Measurements from ENCODE around the gene ALG9. TPM values are rescaled to one million over a fixed set of nuclear protein-coding genes. Genes with fewer than 3 reads are reported as not detected.
"Not testable (repeated sequence)": the region's sequence is repeated elsewhere in the genome, so short reads cannot be mapped to it uniquely, and the experiment has no call there.

ALG9 gene
- total and polyA plus RNA-seq, 9 donors, result 21.2 to 29.7 (median 25.0) TPM

DNA sequence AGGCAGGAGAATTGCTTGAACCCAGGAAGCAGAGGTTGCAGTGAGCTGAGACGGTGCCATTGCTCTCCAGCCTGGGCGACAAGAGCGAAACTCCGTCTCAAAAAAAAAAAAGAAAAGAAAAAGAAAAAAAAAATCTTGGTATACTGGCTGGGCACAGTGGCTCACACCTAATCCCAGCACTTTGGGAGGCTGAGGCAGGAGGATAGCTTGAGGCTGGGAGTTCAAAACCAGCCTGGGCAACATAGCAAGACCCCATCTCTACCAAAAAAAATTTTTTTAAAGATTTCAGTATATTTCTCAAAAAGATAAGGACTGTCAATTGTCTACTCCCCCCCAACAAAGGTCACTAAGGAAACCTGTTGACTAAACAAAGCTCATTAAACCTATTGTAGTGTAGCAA lies 13.7 kb upstream of the ALG9 start:
- no CpG with 5 or more reads among the region's 4 CpGs for WGBS (ENCODE audit: insufficient coverage)
- not testable (repeated sequence) for H3K4me3 ChIP-seq (ENCODE audit: low read length); H3K27me3 ChIP-seq (ENCODE audit: control insufficient read depth, insufficient read depth, low read length); H3K4me1 ChIP-seq (ENCODE audit: control insufficient read depth, insufficient read depth, low read length); H3K27ac ChIP-seq (ENCODE audit: low read length); H3K9me3 ChIP-seq (replicated peaks; ENCODE audit: control insufficient read depth, low read depth, low read length); H3K36me3 ChIP-seq (ENCODE audit: control insufficient read depth, insufficient read depth, low read length); DNase-seq

DNA sequence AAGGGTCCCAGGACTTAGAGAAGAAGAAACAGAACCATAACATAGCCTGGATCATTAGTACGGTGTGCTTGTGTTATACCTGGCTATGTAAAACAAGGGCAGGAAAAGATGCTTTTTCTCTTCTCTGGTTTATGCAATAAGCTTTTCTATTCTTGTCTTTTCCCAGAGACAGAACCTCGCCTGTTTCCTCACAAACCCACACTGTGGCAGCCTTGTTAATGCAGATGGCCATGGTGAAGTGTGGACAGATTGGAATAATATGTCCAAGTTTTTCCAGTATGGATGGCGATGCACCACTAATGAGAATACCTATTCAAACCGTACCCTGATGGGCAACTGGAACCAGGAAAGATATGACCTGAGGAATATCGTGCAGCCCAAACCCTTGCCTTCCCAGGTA lies 10.8 kb upstream of the ALG9 start:
- Histone ChIP-seq H3K9me3 (replicated peaks; ENCODE audit: control insufficient read depth, low read depth, low read length) (no peaks in the 10 kb centered on the region), H3K4me3 (ENCODE audit: low read length) (no peak overlapping the region), H3K27me3 (ENCODE audit: control insufficient read depth, insufficient read depth, low read length) (no peaks in the 10 kb centered on the region), H3K4me1 (ENCODE audit: control insufficient read depth, insufficient read depth, low read length) (peaks cover 8% of the 10 kb centered on the region), H3K27ac (ENCODE audit: low read length) (no peak overlapping the region), H3K36me3 (ENCODE audit: control insufficient read depth, insufficient read depth, low read length) (no peaks in the 10 kb centered on the region)
- 100% methylated on average over 1 of the region's 5 CpGs for WGBS (ENCODE audit: insufficient coverage)
- no peak for DNase-seq

DNA sequence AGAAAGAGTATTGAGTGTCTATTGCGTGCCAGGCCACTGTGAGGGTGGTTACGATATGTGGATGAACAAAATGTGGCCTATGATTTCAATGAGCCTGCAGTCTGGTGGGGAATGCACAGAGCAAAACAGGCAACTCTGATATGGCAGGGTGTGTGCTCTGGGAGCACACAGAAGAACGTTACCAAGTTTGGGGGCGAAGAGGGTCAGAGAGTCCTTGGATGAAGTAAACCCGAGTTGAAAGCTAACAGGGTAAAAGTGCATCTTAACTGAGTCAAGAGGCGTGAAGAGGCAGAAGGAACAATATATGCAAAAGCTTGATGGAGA lies 8.2 kb upstream of the ALG9 start:
- H3K27me3 ChIP-seq (ENCODE audit: control insufficient read depth, insufficient read depth, low read length), result no peaks in the 10 kb centered on the region
- H3K9me3 ChIP-seq (replicated peaks; ENCODE audit: control insufficient read depth, low read depth, low read length), result no peaks in the 10 kb centered on the region
- WGBS (ENCODE audit: insufficient coverage), result 47% methylated on average over 6 of the region's 6 CpGs
- no peak for DNase-seq
- peak overlapping the region; percentile 67 for H3K4me3 ChIP-seq (ENCODE audit: low read length)
- H3K4me1 ChIP-seq (ENCODE audit: control insufficient read depth, insufficient read depth, low read length), result peaks cover 8% of the 10 kb centered on the region
- H3K36me3 ChIP-seq (ENCODE audit: control insufficient read depth, insufficient read depth, low read length), result peaks cover 6% of the 10 kb centered on the region
- H3K27ac ChIP-seq (ENCODE audit: low read length), result peak overlapping the region; percentile 94

DNA sequence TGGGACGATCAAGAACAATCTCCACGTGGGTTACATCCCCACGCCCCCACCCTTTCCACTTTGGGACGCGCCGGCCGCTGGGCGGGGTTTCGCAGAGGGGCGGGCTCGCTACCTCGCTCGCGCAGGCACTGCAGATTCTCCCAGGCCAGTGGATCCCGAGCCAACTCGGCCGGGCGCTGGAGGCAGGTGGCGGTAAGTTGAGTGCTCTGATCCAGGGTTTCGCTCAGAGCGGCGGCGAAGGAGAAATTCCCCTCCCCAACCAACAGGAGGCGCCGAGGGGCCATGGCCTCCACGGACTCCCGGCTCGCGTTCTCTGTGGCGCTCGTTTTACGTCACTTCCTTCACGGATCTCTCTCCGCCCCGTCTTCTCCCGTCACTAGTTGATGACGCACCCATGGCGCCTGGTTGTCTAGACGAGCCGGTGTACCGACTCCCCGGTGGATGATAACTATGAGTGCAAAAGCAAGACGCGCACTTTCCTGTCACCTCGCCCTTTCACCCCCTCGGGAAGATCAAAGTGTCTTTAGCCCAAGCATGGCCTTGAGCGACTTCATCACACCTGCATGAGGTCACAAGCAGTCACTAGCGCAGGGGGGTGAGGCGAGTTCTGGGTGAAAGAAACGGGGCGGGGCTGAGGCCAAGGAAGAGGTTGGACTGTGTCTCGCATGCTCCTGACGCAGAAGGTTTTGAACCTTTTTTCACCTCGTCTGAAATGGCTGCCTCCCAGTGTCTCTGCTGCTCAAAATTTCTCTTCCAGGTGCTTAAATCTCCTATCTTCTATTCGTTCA lies 7.7 kb upstream of the ALG9 start, which contains the start of the genes CFAP68 and FDXACB1:
CFAP68 (plus strand) TSS at position 693 of the 788 bp plus-strand sequence; CDS start at position 713, 20 bp downstream.
FDXACB1 (minus strand) TSS at position 317 of the 788 bp plus-strand sequence; CDS start at position 284, 33 bp downstream.
- Histone ChIP-seq H3K36me3 (ENCODE audit: control insufficient read depth, insufficient read depth, low read length) (peaks cover 6% of the 10 kb centered on the region), H3K27ac (ENCODE audit: low read length) (peak within 1 kb of the TSS; percentile 94), H3K4me1 (ENCODE audit: control insufficient read depth, insufficient read depth, low read length) (peaks cover 8% of the 10 kb centered on the region), H3K4me3 (ENCODE audit: low read length) (peak within 1 kb of the TSS; percentile 67), H3K9me3 (replicated peaks; ENCODE audit: control insufficient read depth, low read depth, low read length) (no peaks in the 10 kb centered on the region), H3K27me3 (ENCODE audit: control insufficient read depth, insufficient read depth, low read length) (no peaks in the 10 kb centered on the region)
- DNase-seq, result peak; percentile 99
- WGBS (ENCODE audit: insufficient coverage), result 0% methylated on average over 53 of the region's 55 CpGs

- peaks cover 6% of the 10 kb centered on the region for H3K36me3 ChIP-seq (ENCODE audit: control insufficient read depth, insufficient read depth, low read length)
- no peaks in the 10 kb centered on the region for H3K9me3 ChIP-seq (replicated peaks; ENCODE audit: control insufficient read depth, low read depth, low read length)
- H3K4me3 ChIP-seq (ENCODE audit: low read length), result peak overlapping the region; percentile 67
- H3K27me3 ChIP-seq (ENCODE audit: control insufficient read depth, insufficient read depth, low read length), result no peaks in the 10 kb centered on the region
- no peak for DNase-seq
- H3K4me1 ChIP-seq (ENCODE audit: control insufficient read depth, insufficient read depth, low read length), result peaks cover 8% of the 10 kb centered on the region
- 0% methylated on average over 7 of the region's 13 CpGs for WGBS (ENCODE audit: insufficient coverage)
- peak overlapping the region; percentile 94 for H3K27ac ChIP-seq (ENCODE audit: low read length)
Observed at GRCh38 chr11:111878385-111878848, 7.0 kb upstream of the ALG9 start.

DNA sequence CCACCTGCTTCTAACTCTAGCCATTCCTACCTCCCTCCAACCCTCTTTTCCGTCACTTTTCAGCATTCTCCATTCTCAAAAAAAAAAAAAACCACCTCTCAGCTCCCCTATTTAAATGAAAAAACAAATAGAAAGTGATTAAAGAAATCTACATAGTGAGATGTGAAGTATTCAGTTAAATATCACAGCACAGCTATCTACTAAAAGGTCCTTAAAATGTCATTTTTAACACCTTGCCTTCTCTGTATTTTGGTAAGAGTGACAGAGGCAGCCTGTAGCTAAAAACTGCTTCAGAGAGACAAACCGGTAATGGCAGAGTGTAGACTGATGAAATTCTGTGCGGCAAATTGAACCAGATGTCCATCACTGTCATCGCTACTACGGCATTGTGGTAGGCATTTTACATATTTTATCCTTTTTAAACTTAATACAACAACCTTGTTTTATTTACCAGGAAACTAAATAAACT lies 346 bp upstream of the ALG9 start:
- H3K9me3 ChIP-seq (replicated peaks; ENCODE audit: control insufficient read depth, low read depth, low read length), result no peaks in the 10 kb centered on the region
- H3K36me3 ChIP-seq (ENCODE audit: control insufficient read depth, insufficient read depth, low read length), result peaks cover 23% of the 10 kb centered on the region
- H3K27ac ChIP-seq (ENCODE audit: low read length), result peak overlapping the region; percentile 79
- DNase-seq, result peak; percentile 32
- H3K27me3 ChIP-seq (ENCODE audit: control insufficient read depth, insufficient read depth, low read length), result no peaks in the 10 kb centered on the region
- WGBS (ENCODE audit: insufficient coverage), result no CpG with 5 or more reads among the region's 5 CpGs
- peak overlapping the region; percentile 61 for H3K4me3 ChIP-seq (ENCODE audit: low read length)
- H3K4me1 ChIP-seq (ENCODE audit: control insufficient read depth, insufficient read depth, low read length), result no peaks in the 10 kb centered on the region

- Histone ChIP-seq H3K27ac (ENCODE audit: low read length) (peak overlapping the region; percentile 79), H3K27me3 (ENCODE audit: control insufficient read depth, insufficient read depth, low read length) (no peaks in the 10 kb centered on the region), H3K4me1 (ENCODE audit: control insufficient read depth, insufficient read depth, low read length) (no peaks in the 10 kb centered on the region), H3K4me3 (ENCODE audit: low read length) (peak overlapping the region; percentile 61), H3K36me3 (ENCODE audit: control insufficient read depth, insufficient read depth, low read length) (peaks cover 23% of the 10 kb centered on the region), H3K9me3 (replicated peaks; ENCODE audit: control insufficient read depth, low read depth, low read length) (no peaks in the 10 kb centered on the region)
- no peak for DNase-seq
Observed at GRCh38 chr11:111870522-111870885, 877 bp downstream of the ALG9 start.

GRCh38 chr11:111870113-111870512 lies 1.3 kb downstream of the ALG9 start:
- H3K4me1 ChIP-seq (ENCODE audit: control insufficient read depth, insufficient read depth, low read length), result no peaks in the 10 kb centered on the region
- H3K36me3 ChIP-seq (ENCODE audit: control insufficient read depth, insufficient read depth, low read length), result peaks cover 21% of the 10 kb centered on the region
- no peak overlapping the region for H3K4me3 ChIP-seq (ENCODE audit: low read length)
- no peak overlapping the region for H3K27ac ChIP-seq (ENCODE audit: low read length)
- H3K27me3 ChIP-seq (ENCODE audit: control insufficient read depth, insufficient read depth, low read length), result no peaks in the 10 kb centered on the region
- WGBS (ENCODE audit: insufficient coverage), result no CpG with 5 or more reads among the region's 1 CpG
- no peaks in the 10 kb centered on the region for H3K9me3 ChIP-seq (replicated peaks; ENCODE audit: control insufficient read depth, low read depth, low read length)
- DNase-seq, result no peak

GRCh38 chr11:111860257-111860656 lies 11.1 kb downstream of the ALG9 start:
- no peak for DNase-seq

DNA sequence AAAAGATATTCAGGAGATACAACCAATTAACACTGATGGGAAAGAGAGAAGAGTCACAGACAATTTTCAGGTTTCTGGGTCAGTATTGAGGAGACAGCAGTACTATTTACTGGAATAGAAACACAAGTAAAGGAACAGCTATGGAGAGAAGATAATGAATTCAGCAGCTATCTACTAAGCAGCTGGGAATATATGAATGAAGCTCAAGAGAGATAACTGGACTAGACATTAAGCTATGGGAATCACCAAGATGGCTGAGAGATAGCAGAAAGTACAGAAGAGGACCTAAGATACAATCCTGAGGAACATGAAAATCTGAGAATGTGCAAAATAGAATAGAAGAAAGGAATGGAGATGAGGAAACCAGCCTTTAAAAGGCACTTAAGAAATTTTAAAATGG lies 15.9 kb downstream of the ALG9 start:
- Histone ChIP-seq H3K36me3 (ENCODE audit: control insufficient read depth, insufficient read depth, low read length) (peaks cover 51% of the 10 kb centered on the region), H3K4me3 (ENCODE audit: low read length) (no peak overlapping the region), H3K27me3 (ENCODE audit: control insufficient read depth, insufficient read depth, low read length) (no peaks in the 10 kb centered on the region), H3K9me3 (replicated peaks; ENCODE audit: control insufficient read depth, low read depth, low read length) (no peaks in the 10 kb centered on the region), H3K4me1 (ENCODE audit: control insufficient read depth, insufficient read depth, low read length) (no peaks in the 10 kb centered on the region), H3K27ac (ENCODE audit: low read length) (no peak overlapping the region)
- no peak for DNase-seq

More at GRCh38 chr11:111860257-111860656, 11.1 kb downstream of the ALG9 start:
- Histone ChIP-seq H3K27me3 (ENCODE audit: control insufficient read depth, insufficient read depth, low read length) (no peaks in the 10 kb centered on the region), H3K27ac (ENCODE audit: low read length) (no peak overlapping the region), H3K36me3 (ENCODE audit: control insufficient read depth, insufficient read depth, low read length) (peaks cover 43% of the 10 kb centered on the region), H3K4me3 (ENCODE audit: low read length) (no peak overlapping the region), H3K4me1 (ENCODE audit: control insufficient read depth, insufficient read depth, low read length) (no peaks in the 10 kb centered on the region), H3K9me3 (replicated peaks; ENCODE audit: control insufficient read depth, low read depth, low read length) (no peaks in the 10 kb centered on the region)
- WGBS (ENCODE audit: insufficient coverage), result no CpG with 5 or more reads among the region's 3 CpGs

All from muscle of leg (tissue), 11 donors.